Measurements from ENCODE around the gene NRXN3. TPM values are rescaled to one million over a fixed set of nuclear protein-coding genes. Genes with fewer than 3 reads are reported as not detected.

The NRXN3 gene
- polyA plus RNA-seq, 3 donors = 6.4 to 7.9 (median 6.9) TPM

DNA sequence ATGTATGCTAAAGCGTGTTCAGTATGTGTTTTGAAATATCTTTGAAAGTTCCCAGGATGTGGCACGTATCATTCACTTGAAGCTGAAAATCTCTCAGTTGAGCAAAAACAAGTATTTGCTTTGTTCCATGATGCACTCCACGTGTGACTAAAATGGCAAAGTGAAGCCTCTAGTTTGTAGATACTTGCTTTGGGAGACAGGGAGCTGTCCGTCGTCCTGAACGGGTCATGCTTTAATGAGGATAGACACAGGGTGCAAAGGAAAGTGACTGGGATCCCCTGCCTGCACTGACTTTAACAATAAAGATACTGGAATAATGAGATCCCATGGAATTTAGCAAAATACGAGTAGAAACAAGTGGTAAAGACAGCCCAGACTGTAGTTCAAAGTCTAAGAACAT lies 991.4 kb downstream of the NRXN3 start:
- DNase-seq (ENCODE audit: extremely low read depth in 1 of 11, low read depth in 9 of 11, low spot score in 4 of 11) = peak; percentile 23 to 74 (median 52)

DNA sequence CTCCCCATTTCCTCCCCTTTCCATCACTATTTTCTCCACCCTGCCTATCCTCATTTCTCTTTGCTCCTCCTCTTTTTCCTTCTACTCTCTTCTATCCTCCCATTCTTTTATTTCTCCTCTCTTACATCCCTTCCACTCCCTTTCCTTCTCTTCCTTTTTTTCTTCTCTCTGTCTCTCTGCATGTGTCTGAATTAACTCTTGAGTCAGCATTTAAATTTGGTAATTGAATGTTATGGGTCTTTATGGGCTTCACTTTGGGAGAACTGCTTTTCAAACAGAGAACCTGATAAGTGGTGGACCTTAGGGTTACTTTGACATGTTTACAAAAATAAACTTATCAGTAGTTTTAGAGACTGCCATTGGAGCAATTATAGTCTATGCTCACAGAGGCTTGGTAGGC lies 992.7 kb downstream of the NRXN3 start:
- no peak for DNase-seq (ENCODE audit: extremely low read depth in 1 of 11, low read depth in 9 of 11, low spot score in 4 of 11)

DNA sequence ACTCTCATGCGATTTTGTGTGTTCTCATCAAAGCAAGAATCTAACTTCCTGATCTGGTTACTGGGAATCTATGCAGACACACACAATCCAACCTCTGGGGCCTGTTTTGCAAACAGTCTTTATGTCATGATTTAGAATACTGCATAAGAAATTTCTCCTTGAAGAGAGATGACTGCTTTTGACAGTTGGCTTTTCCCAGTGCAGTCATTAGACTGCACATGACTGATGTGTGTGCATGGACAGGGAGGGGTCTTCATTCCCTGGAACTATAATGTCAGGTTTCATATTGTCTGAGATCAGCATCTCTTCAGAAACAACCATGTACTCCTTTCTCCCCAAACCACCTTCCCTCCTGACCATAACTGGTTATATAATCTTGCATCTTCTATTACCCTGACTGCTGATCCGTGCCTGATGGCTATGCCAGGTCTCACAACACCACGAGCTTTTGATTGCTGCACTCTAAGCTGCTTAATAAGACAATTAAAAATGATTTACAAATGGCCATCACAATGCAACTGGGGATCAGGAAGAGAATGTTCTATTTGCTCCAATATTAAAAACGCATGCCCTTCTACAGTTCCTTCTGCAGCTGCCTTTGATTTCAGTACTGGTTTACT lies 995.4 kb downstream of the NRXN3 start:
- no peak for DNase-seq (ENCODE audit: extremely low read depth in 1 of 11, low read depth in 9 of 11, low spot score in 4 of 11)

DNA sequence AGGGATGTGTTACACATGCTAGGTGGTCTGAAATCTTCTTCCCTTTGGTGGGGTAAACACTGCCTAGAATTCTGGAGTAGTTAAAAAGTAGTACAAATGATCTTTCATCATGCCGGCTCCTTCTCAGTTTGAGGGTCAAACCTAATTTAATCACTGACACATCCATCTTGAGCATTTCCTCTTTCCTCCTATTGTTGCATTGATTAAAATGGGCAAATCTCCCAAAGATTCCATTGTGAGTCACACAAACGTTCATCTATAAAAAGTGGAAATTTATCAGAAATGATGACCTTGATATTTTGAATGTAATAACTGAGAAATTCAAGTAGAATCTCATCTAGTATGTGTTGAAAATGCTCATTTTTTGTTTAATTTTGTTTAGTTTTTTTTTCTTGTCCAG lies 996.0 kb downstream of the NRXN3 start:
- DNase-seq (ENCODE audit: extremely low read depth in 1 of 11, low read depth in 9 of 11, low spot score in 4 of 11) = no peak

DNA sequence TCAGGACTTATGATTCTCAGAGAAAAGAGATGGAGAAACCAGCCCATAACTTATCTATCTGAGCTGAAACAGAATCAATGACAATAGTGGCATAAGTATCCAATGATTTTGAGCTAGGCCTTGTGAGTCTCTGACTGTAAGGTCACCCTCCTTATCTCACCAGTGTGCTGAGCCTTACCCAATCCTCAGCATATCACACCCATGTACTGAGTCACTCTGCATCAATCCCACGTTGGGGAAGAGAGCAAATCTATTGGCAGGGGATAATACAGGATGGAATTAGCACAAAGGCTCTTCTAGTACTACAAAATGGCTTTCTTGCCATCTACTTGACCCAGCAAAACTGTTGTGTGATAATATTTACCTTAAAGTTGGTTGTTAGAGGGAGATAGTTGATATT lies 997.8 kb downstream of the NRXN3 start:
- DNase-seq (ENCODE audit: extremely low read depth in 1 of 11, low read depth in 9 of 11, low spot score in 4 of 11) = no peak

DNA sequence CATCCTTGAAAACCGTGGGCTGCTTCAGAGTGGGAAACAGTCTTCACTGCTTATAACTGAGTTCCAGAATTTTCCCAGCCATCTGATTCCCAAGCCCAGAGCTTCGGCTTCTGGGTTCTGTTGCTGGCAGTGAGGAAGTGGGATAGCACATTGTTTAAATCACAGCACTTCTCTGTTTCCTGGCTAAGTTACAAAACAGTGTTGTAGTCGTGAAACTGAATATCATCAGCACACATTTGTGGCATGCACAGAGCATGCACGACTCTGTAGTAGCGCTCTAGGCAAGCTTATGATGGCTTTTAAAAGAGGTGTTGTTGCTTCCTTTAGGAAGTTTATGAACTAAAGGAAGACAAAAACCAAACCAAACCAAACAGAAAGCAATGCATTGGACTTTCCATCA lies 1005.5 kb downstream of the NRXN3 start:
- DNase-seq (ENCODE audit: extremely low read depth in 1 of 11, low read depth in 9 of 11, low spot score in 4 of 11) = no peak

DNA sequence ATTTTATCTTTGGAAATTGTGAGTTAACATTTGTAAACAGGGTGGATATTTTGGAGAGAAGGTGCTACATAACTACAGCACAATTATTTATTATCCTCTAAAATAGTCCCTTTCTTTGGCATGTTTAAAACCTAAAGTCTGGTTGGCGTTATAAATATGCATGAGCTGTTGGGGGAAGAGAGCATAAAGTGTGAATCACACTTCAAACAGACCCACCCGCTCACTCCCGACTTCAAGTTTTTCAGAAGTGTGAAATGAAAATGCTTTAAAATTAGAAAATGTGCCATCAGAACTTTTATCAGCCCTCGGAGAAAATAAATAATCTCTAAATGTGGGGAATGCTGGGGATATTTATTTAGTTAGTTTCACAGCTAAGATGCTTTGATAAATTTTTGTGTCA lies 1006.9 kb downstream of the NRXN3 start:
- DNase-seq (ENCODE audit: extremely low read depth in 1 of 11, low read depth in 9 of 11, low spot score in 4 of 11) = no peak

DNA sequence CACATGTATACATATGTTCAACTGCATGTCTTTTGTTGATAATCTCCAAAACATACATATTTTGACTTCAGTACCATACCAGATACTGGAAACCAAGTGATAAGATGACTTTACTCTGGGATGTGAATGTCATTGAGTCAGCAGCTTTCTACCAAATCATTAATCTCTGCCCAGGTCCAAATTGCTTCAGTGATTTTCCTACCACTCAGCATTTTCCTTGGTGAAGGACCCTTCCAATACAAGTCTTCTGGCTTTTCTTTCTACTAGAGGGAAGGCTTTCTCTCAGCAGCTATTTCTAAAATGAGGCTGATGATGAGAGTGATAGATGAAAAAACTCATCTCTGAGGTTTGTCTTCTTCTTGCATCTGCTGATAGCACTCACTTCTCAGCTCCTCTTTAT lies 1008.5 kb downstream of the NRXN3 start:
- DNase-seq (ENCODE audit: extremely low read depth in 1 of 11, low read depth in 9 of 11, low spot score in 4 of 11) = no peak

DNA sequence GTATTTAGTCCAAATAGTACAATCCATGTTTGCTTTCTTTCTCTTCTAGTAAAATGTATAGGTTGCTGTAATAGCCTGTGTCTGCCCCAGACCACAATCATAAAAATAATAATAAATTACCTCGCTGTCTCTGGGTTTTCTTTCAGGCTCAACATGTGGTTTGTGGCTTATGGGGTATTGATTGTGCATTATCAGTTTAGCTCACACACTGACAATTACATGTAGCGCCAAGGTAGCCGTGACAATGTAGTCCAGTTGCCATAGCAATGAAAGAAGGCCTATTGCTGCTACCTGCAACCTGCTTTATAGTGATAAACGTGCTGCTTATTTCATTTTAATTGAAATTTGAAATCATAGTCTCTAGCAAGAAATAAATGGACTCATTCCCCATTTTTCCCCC lies 1009.8 kb downstream of the NRXN3 start:
- no peak for DNase-seq (ENCODE audit: extremely low read depth in 1 of 11, low read depth in 9 of 11, low spot score in 4 of 11)

DNA sequence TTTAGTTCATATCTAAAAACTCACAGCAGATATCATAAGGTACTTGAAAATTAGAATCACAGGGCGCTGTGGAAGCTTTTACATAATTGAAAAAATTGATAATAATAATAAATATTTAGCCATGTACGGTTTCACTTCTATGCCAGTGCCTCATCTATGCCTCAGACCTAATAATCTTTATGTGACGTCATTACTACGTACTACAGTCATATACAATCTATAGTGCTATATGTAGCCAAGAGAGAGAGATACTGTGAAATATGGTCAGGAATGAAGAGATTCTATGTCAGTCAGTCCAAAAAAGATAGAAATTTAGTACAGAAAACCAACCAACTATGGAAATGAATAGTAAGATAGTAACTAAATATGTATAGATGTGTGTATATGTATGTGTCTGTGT lies 1010.5 kb downstream of the NRXN3 start:
- no peak for DNase-seq (ENCODE audit: extremely low read depth in 1 of 11, low read depth in 9 of 11, low spot score in 4 of 11)

DNA sequence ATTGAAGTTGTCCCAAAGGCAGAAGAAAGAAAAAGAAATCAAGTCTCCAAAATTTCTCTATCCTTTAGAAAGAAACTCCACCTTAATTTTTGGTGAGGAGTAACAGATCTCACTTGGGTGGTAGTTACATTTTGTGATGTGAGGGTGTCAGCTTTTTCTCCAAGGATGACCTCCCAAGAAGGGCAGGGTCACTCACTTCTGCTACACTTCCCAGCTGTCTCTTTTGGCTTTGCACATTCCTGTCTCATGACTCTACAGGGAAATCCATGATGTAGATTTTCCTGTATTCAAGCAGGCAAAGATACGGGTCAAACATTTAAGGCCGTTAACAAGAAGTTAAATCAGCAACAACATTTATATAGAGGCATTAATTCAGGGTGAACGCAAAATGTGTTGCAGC lies 1016.4 kb downstream of the NRXN3 start:
- no peak for DNase-seq (ENCODE audit: extremely low read depth in 1 of 11, low read depth in 9 of 11, low spot score in 4 of 11)

DNA sequence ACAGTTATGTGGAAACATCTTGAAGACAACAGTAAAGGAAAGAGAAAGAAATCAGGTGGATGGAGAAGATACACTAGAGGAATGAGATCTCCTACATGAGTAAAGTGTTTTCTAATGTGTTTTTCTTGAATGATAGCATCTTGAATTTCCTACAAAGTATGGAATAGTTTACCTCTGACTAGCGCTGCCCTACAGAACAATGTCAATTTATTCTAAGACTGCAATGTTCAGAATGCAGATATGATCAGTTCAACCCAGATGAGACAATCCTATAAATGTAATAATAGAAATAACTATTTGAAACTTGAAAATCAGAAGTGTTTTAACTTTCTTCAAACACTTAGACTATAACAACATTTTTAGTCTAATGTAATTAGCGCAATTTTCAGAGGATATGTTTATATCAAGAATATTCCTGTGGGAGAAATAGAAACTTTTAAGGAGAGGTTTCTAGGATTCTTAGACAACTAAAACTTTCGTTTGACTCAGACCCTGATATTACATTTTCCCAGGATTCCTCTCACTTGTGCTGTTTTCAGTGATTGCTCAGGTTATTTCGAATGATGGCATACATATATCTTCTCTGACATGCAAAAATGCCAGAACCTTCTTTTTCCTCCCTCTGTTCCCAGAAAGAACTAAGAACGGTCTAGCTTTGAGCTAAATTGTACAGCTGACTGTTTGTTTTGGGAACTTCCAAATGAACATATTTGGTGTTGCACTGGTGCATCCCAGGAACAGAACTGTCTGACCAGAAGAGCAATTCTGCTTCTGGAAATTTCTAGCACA lies 1023.7 kb downstream of the NRXN3 start:
- no peak for DNase-seq (ENCODE audit: extremely low read depth in 1 of 11, low read depth in 9 of 11, low spot score in 4 of 11)

DNA sequence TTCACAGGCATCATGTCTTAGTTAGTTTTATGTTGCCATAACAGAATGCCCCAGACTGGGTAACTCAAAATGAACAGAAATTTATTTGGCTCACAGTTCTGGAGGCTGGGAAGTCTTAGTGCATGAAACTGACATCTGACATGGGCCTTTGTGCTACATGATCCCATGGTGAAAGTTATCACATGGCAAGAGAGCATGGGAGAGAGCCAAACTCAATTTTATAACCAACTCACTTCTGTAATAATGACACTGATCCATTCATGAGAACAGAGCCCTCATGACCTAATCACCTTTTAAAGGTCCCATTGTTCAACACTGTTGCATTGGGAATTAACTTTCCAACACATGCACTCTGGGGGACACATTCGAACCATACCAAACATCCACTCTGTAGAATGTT lies 1026.0 kb downstream of the NRXN3 start:
- no peak for DNase-seq (ENCODE audit: extremely low read depth in 1 of 11, low read depth in 9 of 11, low spot score in 4 of 11)

DNA sequence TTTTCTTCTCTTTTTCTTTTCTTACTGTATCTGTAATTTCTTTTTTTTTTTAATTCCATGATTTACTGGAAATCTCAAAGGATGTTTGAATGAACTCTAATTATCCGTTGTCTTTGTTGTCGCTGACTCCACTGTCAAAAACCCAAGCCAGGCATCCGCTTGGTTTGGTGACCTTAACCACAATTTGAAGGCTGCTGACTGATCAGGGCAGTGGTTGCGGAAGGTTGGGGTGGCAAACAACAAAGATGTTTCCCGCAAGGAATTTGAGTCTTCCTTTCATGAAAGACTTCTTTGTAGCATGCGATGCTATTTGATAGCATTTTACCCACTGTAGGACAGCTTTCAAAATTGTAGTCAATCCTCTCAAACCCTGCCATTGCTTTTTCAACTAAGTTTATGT lies 1027.3 kb downstream of the NRXN3 start:
- no peak for DNase-seq (ENCODE audit: extremely low read depth in 1 of 11, low read depth in 9 of 11, low spot score in 4 of 11)

DNA sequence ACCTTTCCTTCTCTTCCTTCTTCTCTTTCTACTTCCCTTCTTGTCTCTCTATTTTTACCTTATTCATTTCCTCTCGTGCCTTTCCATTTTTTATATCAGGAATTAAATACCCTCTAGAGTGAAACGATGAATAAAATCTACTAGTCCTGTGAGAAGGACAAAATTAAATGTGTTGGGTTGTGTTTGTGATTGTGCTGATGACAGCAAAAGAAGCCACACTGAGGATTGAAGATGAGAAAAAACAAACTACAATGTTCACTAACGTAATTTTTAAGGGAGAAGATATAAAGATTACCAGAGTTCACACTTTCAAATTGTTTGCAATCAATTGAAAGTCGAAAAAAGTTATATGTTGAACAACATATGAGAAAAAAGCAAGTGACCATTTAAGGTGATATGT lies 1029.0 kb downstream of the NRXN3 start:
- no peak for DNase-seq (ENCODE audit: extremely low read depth in 1 of 11, low read depth in 9 of 11, low spot score in 4 of 11)

DNA sequence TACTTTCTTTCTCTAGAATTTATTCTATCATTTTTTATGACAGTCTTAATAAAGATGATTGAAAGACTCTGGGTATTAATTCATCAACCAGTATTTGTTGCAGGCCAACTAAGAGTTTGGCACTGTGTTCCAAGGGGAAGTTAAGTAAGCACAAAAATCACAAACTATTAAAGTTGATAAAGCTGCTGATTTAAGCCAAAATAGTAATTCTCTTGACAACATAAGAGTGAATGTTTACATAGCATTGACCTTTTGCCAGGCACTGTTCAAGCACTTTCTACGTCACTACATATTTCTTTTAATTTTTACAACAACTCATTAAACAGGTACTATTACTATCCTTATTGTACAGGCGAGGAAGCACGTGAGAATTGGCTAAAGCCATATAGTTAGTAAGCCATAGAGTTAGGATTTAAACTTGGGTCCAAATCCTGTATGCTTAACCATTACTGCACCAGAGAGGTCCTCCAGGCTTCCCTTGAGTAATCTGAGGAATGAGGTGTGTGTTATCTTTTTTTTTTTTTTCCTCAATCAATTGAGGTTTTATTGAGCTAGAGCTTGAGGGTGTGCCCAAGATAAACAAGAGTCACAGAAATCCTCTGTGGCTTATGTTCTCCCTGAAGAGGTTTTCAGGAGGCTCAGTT lies 1031.5 kb downstream of the NRXN3 start:
- no peak for DNase-seq (ENCODE audit: extremely low read depth in 1 of 11, low read depth in 9 of 11, low spot score in 4 of 11)

DNA sequence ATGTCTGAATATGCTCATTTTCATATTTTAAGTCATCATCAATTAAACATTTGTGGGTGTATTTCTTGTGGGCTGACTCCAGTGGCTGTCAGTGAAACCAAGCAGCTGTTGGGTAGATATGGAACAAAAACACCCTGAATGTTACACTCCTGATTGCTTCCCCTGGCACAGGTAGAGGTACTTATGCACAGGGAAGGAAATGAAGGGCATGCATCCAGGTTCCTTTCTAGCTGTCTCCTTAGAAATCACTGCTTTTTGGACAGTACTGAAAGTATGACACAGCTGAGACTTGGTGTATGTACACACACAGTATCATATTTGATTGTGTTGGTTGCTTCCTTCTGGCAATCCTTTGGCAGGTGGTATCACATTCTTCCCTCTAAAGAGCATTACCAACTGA lies 1034.4 kb downstream of the NRXN3 start:
- DNase-seq (ENCODE audit: extremely low read depth in 1 of 11, low read depth in 9 of 11, low spot score in 4 of 11) = no peak

DNA sequence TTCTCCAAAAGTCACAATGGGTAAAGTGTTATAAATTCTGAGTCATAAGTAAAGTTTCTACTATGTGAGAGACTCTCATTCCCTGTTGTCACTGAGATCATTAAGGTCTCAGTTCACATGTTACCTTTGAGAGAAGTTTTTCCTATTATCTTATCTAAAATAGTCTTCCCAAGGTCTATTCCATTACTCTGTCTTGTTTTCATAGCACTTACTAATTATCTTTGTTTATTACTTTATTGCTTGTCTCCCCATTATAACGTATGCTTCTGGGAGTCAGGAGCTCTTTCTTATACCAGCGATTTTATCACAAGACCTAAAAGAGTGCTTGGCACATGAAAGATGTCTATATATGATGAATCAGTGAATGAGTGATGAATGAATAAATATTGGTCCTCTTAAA lies 1039.2 kb downstream of the NRXN3 start:
- DNase-seq (ENCODE audit: extremely low read depth in 1 of 11, low read depth in 9 of 11, low spot score in 4 of 11) = no peak

DNA sequence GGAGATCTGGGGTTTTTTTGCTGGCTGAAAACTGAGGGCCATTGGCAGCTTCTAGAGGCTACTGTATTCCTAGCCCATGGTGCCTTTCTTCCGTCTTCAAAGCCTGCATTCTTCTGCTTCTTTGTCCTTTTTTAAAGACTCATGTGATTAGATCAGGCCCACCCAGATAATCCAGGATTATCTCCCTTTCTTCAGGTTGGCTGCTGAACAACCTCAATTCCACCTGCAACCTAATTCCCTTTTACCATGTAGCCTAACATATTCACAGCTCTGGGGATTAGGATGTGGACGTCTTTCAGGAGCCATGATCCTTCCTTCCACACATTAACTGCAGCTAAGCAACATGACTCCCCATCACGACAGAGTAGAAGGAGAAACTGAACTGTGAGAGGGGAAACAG lies 1055.6 kb downstream of the NRXN3 start:
- DNase-seq (ENCODE audit: extremely low read depth in 1 of 11, low read depth in 9 of 11, low spot score in 4 of 11) = no peak

DNA sequence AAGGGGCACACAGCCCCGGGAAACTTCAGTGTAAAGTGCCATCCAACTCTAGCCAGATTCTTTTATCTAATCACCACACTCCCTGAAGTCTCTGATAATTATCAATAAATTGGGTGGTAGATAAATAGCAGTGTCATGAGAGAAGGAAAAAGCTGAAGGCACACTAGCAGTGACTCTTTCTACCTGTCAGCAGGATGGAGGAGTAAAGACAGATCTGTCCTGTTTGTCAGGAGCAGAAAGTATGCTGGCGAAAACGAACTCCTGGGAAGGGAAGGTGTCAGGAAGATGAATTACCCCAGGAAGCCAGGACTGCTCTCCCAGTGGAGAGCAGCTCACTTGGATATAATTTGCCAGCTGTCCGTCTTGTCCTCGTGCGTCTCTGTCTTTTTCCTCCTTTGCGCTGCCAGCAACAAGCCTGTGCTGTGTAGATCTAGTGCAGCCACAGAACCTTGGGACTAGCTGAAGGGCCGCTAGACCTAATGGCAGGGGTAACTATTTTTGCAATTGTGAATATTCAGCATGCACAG lies 1059.3 kb downstream of the NRXN3 start:
- DNase-seq (ENCODE audit: extremely low read depth in 1 of 11, low read depth in 9 of 11, low spot score in 4 of 11) = no peak
